CD4-positive, alpha-beta T cell treated with Interleukin-6 at 100 ng/mL for 8 hours (primary cell): ENCODE measurements around the gene CFAP92.
"Not testable (repeated sequence)": the region's sequence is repeated elsewhere in the genome, so short reads cannot be mapped to it uniquely, and the experiment has no call there.

Experiments used
- DNase-seq: peaks from one replicate; pipeline ENCODE4 v3.0.0-alpha.2; 2020; ENCODE audit warnings: mixed read lengths, low spot score

CFAP92 gene

DNA sequence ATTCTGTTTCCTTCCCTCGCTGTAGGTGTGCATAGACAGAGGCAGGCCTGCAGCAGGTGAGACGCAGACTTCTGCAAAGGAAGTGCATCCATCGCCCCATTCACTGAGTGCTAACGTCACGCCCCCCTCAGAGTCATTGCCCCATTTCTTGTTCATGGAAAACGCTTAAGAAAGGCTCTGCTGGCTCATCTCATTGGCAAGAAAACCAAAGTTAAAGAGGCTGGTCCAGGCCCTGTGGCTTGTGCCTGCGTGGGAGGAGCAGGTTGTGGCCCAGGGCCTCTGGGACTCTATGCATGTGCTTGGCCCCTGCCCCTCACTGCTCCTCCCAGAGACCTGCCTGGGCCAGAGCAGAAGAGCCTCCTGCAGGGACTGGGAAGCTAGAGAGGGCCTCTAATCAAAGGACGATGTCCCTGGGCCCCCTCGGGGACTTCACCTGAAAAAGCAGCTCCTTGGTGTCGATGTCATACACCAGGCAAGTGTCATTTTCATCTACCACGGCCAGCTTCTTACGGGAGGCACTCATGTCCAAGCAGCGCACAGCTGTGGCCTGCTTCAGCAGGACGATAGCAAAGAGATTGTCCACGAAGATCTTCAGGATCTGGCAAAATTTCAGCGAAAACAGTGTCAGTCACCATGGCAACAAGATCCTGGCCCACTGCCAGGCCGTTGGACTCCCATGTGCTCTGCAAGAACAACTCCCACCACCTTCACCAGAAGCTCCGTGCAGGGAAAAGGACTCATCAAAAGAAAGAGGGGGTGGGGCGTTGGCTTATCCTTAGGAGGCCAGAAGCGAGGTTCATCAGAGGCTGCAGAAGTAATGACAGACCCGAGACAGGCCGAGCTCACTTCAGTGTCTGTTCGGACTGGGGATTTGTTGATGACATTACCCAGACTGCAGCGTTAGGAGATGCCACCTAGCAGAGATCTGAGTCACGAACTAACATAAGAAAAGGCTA is 128.7 kb downstream of the CFAP92 start:
- not testable (repeated sequence) for DNase-seq

DNA sequence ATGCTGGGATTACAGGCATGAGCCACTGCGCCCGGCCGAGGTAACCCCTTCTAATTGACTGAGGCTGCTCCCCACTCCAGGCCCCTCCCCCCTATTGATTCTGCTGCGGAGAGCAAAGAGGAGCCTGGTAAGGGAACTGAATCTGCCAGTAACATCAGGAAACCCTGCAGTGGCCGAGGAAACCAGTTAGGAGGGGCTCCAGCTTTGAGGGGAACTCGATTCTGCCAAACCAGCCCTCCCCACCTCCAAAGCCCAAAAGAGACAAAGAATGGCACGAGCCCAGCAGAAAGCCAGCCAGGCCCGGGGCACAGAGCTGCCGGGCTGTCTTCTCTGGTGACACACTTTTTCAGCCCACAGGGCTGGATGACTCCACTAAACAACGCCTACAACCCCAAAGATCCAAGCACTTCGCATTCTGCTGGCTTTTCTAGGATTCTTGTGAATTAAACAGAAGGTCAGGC is 129.5 kb downstream of the CFAP92 start:
- DNase-seq: no peak

DNA sequence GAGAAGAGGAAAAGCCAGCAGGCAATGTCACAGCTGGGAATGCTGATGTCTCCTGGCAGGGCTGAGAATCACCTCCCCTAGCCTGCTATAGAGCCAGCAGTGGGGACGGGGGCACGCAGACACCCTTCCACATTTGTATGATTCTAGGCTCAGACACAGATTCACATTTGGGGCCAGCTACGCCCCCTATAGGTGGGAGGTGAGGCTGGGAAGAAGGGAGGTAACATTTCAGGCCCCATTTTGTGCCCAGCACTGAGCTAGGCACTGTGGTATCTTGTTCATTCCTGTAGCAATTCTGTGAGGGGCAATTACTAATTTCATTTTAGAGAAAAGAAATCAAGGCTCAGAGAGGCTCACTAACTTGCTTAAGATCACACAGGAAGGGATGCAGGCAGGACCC is 130.3 kb downstream of the CFAP92 start:
- DNase-seq: no peak

DNA sequence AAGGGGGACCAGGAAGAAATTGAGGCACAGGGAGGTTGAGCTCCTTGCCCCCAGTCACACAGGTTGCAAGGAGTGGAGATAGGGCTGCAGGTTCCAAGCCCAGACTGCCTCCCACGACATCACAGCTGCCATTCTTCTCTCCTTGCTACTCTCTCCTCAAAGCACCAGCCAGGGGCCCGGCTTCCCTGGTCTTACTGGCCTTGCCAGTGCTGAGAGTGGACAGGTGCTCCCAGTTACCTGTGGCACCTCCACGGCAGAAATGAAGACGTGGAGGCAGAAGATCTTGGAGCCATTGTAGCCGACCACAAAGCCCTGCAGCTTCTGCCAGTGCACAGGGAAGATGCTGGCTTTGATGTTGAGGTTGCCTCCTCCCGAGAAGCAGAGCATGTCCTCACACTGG is 132.4 kb downstream of the CFAP92 start:
- DNase-seq: no peak
